Neural progenitor cell (in vitro differentiated cells): ENCODE results near the gene HSP90B1. TPM values are rescaled to one million over a fixed set of nuclear protein-coding genes. Genes with fewer than 3 reads are reported as not detected.

ENCODE experiments used
- DNase-seq: peaks from one replicate; pipeline ENCODE4 v3.0.0-alpha.2; 2016; ENCODE audit warnings: low spot score
- H2AFZ ChIP-seq: fragments of 200-600 bp; sonication (generic); replicated peaks from 2 replicates; pipeline ENCODE4 v1.6.1; 2016; ENCODE audit warnings: antibody characterized with exemption
- H3F3A ChIP-seq: fragments of 200-600 bp; sonication (generic); 2 replicates; pipeline ENCODE4 v1.6.1; 2016; ENCODE audit warnings: antibody characterized with exemption, low read depth
- H3K27ac ChIP-seq: fragments of 200-600 bp; sonication (generic); 2 replicates; pipeline ENCODE4 v1.5.1; 2016; ENCODE audit warnings: mild to moderate bottlenecking
- H3K27me3 ChIP-seq: fragments of 200-600 bp; sonication (generic); 2 replicates; pipeline ENCODE4 v1.6.1; 2016; ENCODE audit warnings: mild to moderate bottlenecking, moderate library complexity
- H3K36me3 ChIP-seq: fragments of 200-600 bp; sonication (generic); 2 replicates; pipeline ENCODE4 v1.5.1; 2016
- H3K4me1 ChIP-seq: fragments of 200-600 bp; sonication (generic); 2 replicates; pipeline ENCODE4 v1.6.1; 2016; ENCODE audit warnings: mixed run types
- H3K4me2 ChIP-seq: fragments of 200-600 bp; sonication (generic); 2 replicates; pipeline ENCODE4 v1.6.1; 2016
- H3K4me3 ChIP-seq: fragments of 200-600 bp; sonication (generic); 2 replicates; pipeline ENCODE4 v1.5.1; 2016
- H3K79me2 ChIP-seq: fragments of 200-600 bp; sonication (generic); 2 replicates; pipeline ENCODE4 v1.6.1; 2016; ENCODE audit warnings: low read depth
- H3K9ac ChIP-seq: fragments of 200-600 bp; sonication (generic); 2 replicates; pipeline ENCODE4 v1.6.1; 2016
- H3K9me3 ChIP-seq: fragments of 200-600 bp; sonication (generic); 2 replicates; pipeline ENCODE4 v1.5.1; 2016; ENCODE audit warnings: low read depth
- H4K20me1 ChIP-seq: fragments of 200-600 bp; sonication (generic); 2 replicates; pipeline ENCODE4 v1.6.1; 2016; ENCODE audit warnings: low read depth
- H3K27ac Mint-ChIP-seq: 3 replicates; pipeline ENCODE4 v1.8.0; 2021; ENCODE audit warnings: mixed read lengths
- H3K27me3 Mint-ChIP-seq: 2 replicates; pipeline ENCODE4 v1.8.0; 2022; ENCODE audit warnings: low read depth, mild to moderate bottlenecking, inconsistent platforms, moderate library complexity, mixed read lengths; ENCODE audit not compliant: insufficient read depth
- H3K36me3 Mint-ChIP-seq: 3 replicates; pipeline ENCODE4 v1.8.0; 2021; ENCODE audit warnings: mixed read lengths
- H3K4me1 Mint-ChIP-seq: 3 replicates; pipeline ENCODE4 v1.8.0; 2021; ENCODE audit warnings: mixed read lengths
- H3K4me3 Mint-ChIP-seq: 3 replicates; pipeline ENCODE4 v1.8.0; 2021; ENCODE audit warnings: mild to moderate bottlenecking, moderate library complexity, mixed read lengths
- H3K9me3 Mint-ChIP-seq: 3 replicates; pipeline ENCODE4 v1.8.0; 2020; ENCODE audit warnings: mixed read lengths
- EZH2 ChIP-seq: fragments of 200-600 bp; sonication (generic); IDR thresholded peaks from 2 replicates; pipeline ENCODE4 v1.6.1; 2017; ENCODE audit warnings: antibody characterized with exemption, mild to moderate bottlenecking, moderate library complexity
- EZH2phosphoT487 ChIP-seq: fragments of 200-600 bp; sonication (generic); IDR thresholded peaks from 2 replicates; pipeline ENCODE4 v1.6.1; 2017; ENCODE audit warnings: antibody characterized with exemption
- total RNA-seq: library from RNA; depleted of rRNA; stranded (reverse); fragments of >200 nt; gene quantifications from 2 replicates; pipeline ENCODE4 v1.2.3, GENCODE V29; 2015; ENCODE audit warnings: low replicate concordance
- TF ChIP-seq, protein P1 (sequence below): fragments of 200-600 bp; sonication (generic); IDR thresholded peaks from 2 replicates; pipeline ENCODE4 v1.5.1; 2017; ENCODE audit warnings: antibody characterized with exemption, mild to moderate bottlenecking

Gene HSP90B1
- total RNA-seq, 1 donor from 2014 or later: 588 TPM

DNA sequence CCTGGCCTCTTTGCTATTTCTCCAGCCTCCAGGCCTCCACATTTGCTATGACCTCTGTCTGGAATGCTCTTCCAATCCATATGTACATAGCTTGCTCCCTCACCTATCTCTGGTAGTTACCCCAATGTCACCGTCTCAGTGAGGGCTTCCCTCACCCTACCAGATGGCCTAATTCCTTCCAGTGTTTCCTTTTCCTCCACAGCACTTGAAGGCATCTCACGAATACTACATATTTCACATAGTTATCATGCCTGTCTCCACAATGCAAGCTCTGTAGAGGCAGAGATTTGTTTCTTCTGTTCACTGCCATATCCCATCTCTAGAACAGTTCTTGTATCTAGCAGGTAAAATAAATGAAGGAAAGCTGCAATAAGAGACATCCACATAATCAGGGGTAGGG, 21.3 kb upstream of the HSP90B1 start:
- H3K4me3 Mint-ChIP-seq: no peak overlapping the region
- Histone ChIP-seq H3K79me2 (no peaks in the 10 kb centered on the region), H3K27me3 (no peaks in the 10 kb centered on the region), H3K27ac (no peak overlapping the region), H3K4me1 (no peaks in the 10 kb centered on the region), H2AFZ (no peak overlapping the region), H3K9ac (no peak overlapping the region), H3F3A (no peaks in the 10 kb centered on the region), H4K20me1 (no peaks in the 10 kb centered on the region), H3K4me2 (no peak overlapping the region), H3K9me3 (no peaks in the 10 kb centered on the region), H3K36me3 (no peaks in the 10 kb centered on the region), H3K4me3 (no peak overlapping the region)
- no peak for DNase-seq
- H3K27me3 Mint-ChIP-seq: no peaks in the 10 kb centered on the region
- no peak overlapping the region for H3K27ac Mint-ChIP-seq
- TF ChIP-seq, protein P1, sequence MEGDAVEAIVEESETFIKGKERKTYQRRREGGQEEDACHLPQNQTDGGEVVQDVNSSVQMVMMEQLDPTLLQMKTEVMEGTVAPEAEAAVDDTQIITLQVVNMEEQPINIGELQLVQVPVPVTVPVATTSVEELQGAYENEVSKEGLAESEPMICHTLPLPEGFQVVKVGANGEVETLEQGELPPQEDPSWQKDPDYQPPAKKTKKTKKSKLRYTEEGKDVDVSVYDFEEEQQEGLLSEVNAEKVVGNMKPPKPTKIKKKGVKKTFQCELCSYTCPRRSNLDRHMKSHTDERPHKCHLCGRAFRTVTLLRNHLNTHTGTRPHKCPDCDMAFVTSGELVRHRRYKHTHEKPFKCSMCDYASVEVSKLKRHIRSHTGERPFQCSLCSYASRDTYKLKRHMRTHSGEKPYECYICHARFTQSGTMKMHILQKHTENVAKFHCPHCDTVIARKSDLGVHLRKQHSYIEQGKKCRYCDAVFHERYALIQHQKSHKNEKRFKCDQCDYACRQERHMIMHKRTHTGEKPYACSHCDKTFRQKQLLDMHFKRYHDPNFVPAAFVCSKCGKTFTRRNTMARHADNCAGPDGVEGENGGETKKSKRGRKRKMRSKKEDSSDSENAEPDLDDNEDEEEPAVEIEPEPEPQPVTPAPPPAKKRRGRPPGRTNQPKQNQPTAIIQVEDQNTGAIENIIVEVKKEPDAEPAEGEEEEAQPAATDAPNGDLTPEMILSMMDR: no peak
- TF ChIP-seq EZH2 (no peak), EZH2phosphoT487 (no peak)
- no peaks in the 10 kb centered on the region for H3K4me1 Mint-ChIP-seq
- no peaks in the 10 kb centered on the region for H3K36me3 Mint-ChIP-seq
- H3K9me3 Mint-ChIP-seq: no peaks in the 10 kb centered on the region

DNA sequence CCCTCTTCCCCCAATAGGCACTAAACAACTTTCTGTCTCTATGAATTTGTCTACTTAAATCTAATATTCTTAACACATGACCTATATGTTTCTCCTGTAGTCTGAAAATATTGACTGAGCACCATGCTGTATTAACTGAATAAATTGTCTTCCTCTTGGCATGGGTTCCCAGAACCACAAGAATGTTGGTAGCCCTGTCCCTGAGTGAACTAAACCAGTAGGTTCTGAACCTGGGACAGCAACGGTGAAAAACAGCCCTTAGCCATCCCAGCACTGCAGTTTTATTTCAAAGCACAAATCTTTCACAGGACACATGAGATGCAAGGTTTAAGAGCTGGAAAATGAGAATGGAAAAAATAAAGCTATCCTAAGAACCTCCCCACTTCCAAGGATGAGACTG, 20.4 kb upstream of the HSP90B1 start:
- Histone ChIP-seq H3K4me3 (no peak overlapping the region), H3K4me1 (no peaks in the 10 kb centered on the region), H3K9ac (no peak overlapping the region), H3K27ac (no peak overlapping the region), H3K79me2 (no peaks in the 10 kb centered on the region), H2AFZ (no peak overlapping the region), H3K36me3 (no peaks in the 10 kb centered on the region), H3K4me2 (no peak overlapping the region), H3K27me3 (no peaks in the 10 kb centered on the region), H3K9me3 (no peaks in the 10 kb centered on the region), H3F3A (no peaks in the 10 kb centered on the region), H4K20me1 (no peaks in the 10 kb centered on the region)
- no peaks in the 10 kb centered on the region for H3K27me3 Mint-ChIP-seq
- no peaks in the 10 kb centered on the region for H3K36me3 Mint-ChIP-seq
- no peak for DNase-seq
- no peaks in the 10 kb centered on the region for H3K4me1 Mint-ChIP-seq
- TF ChIP-seq EZH2 (no peak), EZH2phosphoT487 (no peak)
- TF ChIP-seq, protein P1: no peak
- H3K9me3 Mint-ChIP-seq: no peaks in the 10 kb centered on the region
- no peak overlapping the region for H3K27ac Mint-ChIP-seq
- H3K4me3 Mint-ChIP-seq: no peak overlapping the region

DNA sequence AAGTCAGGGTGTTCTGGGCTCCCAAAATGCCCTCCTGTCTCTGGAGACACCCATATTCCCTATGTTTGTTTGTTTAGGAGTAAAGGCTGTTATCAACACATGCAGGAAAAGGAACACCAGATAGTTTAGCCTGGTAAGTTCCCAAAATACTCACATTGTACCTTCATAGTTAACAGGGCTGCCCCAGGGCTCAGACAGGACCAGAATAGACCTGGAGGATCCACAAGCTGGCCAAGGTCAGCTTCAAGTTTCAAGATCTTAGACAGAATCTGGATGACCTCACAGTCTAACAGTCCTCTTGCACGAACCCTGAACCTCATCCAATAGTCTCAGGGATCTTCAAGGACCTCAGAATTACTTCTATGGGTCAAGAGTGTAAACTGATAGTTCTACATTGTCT, 18.1 kb upstream of the HSP90B1 start:
- Histone ChIP-seq H2AFZ (no peak overlapping the region), H3K27me3 (no peaks in the 10 kb centered on the region), H3K9ac (no peak overlapping the region), H3K36me3 (no peaks in the 10 kb centered on the region), H4K20me1 (no peaks in the 10 kb centered on the region), H3K79me2 (no peaks in the 10 kb centered on the region), H3K27ac (no peak overlapping the region), H3K4me1 (no peaks in the 10 kb centered on the region), H3F3A (no peaks in the 10 kb centered on the region), H3K4me2 (no peak overlapping the region), H3K9me3 (peaks cover under 1% of the 10 kb centered on the region), H3K4me3 (no peak overlapping the region)
- Mint-ChIP-seq H3K36me3 (no peaks in the 10 kb centered on the region), H3K27ac (no peak overlapping the region), H3K4me1 (no peaks in the 10 kb centered on the region), H3K4me3 (no peak overlapping the region), H3K9me3 (peaks cover 4% of the 10 kb centered on the region), H3K27me3 (no peaks in the 10 kb centered on the region)
- DNase-seq: no peak
- TF ChIP-seq, protein P1: no peak
- TF ChIP-seq EZH2 (no peak), EZH2phosphoT487 (no peak)
